Activated T-cell treated with anti-CD3 and anti-CD28 coated beads for 4 hours (primary cell): ENCODE data around the gene CHD2.

Source experiments
- DNase-seq: peaks from one replicate; pipeline ENCODE4 v3.0.0-alpha.2; 2020

CHD2 gene

DNA sequence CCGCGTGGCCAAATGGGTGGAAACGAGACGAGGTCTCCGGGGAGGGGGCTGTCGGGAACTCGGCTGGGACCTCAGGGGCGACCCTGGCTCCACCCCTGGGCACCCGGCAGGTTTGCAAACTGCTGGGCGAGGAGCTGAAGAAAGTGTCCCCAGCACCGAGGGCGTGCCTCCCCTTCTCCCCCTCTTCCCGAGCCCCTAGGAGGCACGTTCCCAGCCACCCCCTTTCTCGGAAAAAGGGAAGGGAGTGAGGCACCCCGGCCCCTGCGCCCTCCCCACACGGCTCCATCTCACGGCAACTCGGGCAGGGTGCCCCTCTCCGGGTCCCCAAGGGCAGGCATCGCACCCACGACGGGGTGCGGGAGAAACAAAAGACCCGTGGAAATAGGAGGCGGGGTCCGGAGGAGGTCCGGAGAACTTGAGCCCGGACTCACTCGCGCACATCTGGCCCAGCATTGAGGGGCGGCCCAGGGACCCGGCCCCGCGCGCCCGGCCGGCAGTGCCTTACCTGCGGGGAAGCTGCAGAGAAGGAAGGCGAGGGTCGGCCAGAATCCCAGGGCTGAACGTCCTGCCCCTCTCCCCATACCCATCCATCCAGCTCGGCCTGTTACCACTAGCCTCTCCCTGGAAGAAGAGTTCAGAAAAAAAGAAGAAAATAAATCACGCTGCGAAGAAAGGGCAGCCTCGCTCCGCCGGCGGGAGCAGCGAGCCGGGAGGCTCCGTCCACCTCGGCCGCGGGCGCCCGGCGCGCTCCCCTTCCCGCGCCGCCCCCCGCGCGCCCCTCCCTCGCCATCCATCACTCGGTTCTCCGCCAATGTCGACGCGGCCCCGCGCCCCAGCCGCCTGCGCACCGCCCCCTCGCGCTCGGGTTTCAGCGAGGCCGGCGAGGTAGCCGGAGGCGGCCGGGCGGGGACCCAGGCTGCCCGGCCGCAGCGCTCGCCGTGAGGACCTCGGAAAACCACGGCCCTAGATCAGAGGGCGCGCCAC, 172.6 kb downstream of the CHD2 start:
- DNase-seq: no peak

DNA sequence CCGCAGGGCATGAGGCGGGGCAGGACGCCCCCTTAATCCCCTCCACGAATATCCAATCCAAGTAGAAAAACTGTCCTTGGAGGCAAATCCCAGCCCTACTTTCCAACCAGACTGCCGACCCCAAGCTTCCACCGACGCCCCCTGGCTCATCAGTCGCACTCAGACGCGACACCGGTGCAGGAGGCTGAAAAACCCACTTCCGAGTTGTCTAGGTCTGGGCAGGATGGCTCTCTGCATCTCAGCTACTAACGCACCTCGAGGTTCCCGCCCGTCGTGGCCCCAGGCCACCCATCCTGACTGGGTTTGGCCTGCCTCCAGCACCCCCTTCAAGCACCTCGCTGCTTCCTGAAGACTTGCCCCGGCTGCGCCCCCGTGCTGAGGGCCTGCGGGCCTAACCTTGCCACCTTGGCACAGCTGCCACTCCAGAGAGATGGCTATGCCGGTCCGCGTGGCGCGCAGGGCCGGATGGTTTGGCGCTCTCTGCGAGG, 173.4 kb downstream of the CHD2 start:
- no peak for DNase-seq

DNA sequence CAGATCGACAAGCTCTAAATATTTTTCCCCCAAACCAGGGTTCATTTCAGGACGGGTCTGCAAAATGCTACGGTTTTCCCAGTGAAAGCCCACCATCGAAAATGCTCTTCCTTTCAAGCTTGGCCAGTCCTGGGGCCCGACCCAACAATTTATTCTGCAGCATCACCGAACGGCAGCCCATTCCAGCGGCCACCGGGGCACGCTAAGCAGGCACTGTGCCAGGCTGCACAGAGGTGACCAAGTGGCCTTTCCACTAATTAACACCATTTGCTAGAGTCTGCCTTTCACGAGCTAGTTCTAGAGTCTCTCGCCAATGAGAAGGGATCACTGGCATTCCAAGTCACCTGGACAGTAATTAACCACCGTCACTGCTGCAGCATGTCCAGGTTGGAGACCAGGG, 174.5 kb downstream of the CHD2 start:
- DNase-seq: no peak

DNA sequence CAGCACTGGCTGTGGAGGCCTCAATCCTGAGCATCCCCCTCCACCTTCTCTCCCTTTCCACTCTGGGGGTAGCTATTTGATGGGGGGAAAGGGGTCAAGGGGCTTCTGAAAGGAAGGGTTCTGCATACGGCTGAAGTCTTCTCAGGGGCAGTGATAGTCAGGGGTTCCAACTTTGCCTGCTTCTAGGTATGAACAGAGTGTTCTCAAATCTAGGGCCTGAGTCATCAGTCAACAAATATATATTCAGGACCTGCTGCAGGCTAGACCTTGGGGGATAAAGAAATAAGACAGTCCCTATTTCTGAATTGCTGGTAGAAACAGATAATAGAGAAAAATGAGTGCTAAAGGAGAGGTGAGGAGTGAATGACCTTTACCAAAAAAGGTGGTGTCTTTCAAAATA, 176.1 kb downstream of the CHD2 start:
- no peak for DNase-seq

DNA sequence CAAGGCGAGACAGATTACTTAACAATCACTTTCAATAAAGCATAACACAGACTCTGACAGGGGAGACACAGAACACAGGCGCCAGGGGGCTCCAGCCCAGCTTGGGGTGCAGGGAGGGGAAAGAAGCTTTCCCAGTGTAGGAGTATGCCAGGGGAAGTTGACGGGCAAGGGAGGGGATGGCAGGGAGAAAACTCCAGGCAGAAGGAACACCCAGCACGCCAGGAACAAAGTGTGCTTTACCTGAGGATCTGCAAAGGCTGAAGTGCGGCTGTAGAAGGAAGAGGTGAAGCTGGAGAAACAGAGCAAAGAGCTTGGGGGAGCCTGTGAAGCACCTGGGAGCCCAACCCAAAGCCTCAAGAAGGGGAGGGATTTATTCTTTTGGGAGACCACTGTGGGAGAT, 176.8 kb downstream of the CHD2 start:
- DNase-seq: no peak
